ENCODE data around the gene PLPP4. TPM values are rescaled to one million over a fixed set of nuclear protein-coding genes. Genes with fewer than 3 reads are reported as not detected.

The PLPP4 gene
- total RNA-seq, 1 donor from 2014 or later: 5.3 TPM

GRCh38 chr10:120457431-120458172 is 575 bp downstream of the PLPP4 start:
- H3K36me3 ChIP-seq (ENCODE audit: control insufficient read depth, insufficient read depth, low read length): no peaks in the 10 kb centered on the region
- H3K4me3 ChIP-seq (ENCODE audit: low read depth, low read length): peak overlapping the region; percentile 76
- H3K27me3 ChIP-seq (ENCODE audit: control insufficient read depth, insufficient read depth, low read length): no peaks in the 10 kb centered on the region
- TF ChIP-seq, protein P1, sequence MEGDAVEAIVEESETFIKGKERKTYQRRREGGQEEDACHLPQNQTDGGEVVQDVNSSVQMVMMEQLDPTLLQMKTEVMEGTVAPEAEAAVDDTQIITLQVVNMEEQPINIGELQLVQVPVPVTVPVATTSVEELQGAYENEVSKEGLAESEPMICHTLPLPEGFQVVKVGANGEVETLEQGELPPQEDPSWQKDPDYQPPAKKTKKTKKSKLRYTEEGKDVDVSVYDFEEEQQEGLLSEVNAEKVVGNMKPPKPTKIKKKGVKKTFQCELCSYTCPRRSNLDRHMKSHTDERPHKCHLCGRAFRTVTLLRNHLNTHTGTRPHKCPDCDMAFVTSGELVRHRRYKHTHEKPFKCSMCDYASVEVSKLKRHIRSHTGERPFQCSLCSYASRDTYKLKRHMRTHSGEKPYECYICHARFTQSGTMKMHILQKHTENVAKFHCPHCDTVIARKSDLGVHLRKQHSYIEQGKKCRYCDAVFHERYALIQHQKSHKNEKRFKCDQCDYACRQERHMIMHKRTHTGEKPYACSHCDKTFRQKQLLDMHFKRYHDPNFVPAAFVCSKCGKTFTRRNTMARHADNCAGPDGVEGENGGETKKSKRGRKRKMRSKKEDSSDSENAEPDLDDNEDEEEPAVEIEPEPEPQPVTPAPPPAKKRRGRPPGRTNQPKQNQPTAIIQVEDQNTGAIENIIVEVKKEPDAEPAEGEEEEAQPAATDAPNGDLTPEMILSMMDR (IDR thresholded peaks at IDR 0.05; ENCODE audit: insufficient read depth, low read length, poor library complexity, severe bottlenecking): no peak
- DNase-seq (ENCODE audit: low read depth): no peak

DNA sequence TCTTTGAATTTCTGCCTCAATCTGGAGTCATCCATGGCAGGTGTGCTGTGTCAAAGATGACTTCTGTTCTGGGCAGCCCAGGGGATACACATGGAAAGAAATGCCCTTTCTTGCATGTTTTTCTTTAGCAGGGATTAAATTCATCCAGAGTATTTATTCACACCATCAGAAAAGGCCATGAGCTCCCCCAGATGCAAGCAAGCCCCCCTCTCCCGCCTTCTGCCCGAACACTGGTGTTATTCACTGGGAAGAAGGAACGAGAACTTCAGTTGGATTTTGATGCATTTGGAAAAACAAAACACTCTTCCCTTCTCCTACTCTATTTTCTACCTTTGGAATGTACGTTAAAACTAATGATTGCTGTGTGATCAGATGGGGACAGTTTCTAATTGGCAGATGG is 1.4 kb downstream of the PLPP4 start:
- no peaks in the 10 kb centered on the region for H3K36me3 ChIP-seq (ENCODE audit: control insufficient read depth, insufficient read depth, low read length)
- H3K27me3 ChIP-seq (ENCODE audit: control insufficient read depth, insufficient read depth, low read length): no peaks in the 10 kb centered on the region
- no peak for DNase-seq (ENCODE audit: low read depth)
- TF ChIP-seq, protein P1 (IDR thresholded peaks at IDR 0.05; ENCODE audit: insufficient read depth, low read length, poor library complexity, severe bottlenecking): no peak
- H3K4me3 ChIP-seq (ENCODE audit: low read depth, low read length): peak overlapping the region; percentile 76

DNA sequence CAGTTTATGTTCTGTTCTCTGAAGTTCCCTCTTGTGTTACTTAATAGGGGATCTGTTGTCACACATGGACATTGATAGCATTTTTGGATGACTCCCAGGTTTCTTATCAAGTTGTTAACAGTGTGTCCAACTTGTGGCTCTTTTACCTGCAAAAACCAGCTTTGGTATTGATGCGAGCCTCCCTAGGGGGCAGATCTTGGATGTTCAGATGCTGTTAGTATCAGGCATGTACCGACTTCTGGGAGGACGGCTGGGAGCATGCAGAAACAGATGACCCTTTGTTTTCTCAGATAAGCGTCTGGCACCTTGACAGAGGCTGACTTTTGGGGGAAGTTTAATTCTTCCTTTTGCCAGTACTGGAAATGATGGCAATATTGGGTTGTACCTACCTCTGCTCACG is 2.2 kb downstream of the PLPP4 start:
- no peaks in the 10 kb centered on the region for H3K27me3 ChIP-seq (ENCODE audit: control insufficient read depth, insufficient read depth, low read length)
- no peak for DNase-seq (ENCODE audit: low read depth)
- TF ChIP-seq, protein P1 (IDR thresholded peaks at IDR 0.05; ENCODE audit: insufficient read depth, low read length, poor library complexity, severe bottlenecking): no peak
- no peaks in the 10 kb centered on the region for H3K36me3 ChIP-seq (ENCODE audit: control insufficient read depth, insufficient read depth, low read length)
- H3K4me3 ChIP-seq (ENCODE audit: low read depth, low read length): no peak overlapping the region

DNA sequence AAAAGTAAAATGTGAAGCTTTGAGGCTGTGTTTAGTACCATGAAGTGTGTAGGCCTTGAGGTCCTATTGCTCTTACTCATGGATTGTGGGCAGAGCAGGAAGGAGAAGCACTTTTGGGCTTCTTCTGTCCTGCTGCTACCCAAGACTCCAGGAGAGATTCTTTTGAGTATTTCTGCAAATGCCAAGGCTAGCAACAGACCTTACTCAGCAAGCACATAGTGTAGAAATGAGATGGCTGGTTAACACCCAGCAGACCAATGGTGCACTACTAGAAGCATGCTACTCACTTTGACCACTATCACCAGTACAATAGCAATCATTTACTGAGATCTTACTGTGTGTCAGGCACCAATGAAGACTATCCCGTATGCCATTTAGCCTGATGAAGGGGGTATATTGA is 3.2 kb downstream of the PLPP4 start:
- TF ChIP-seq, protein P1 (IDR thresholded peaks at IDR 0.05; ENCODE audit: insufficient read depth, low read length, poor library complexity, severe bottlenecking): no peak
- Histone ChIP-seq H3K4me3 (ENCODE audit: low read depth, low read length) (no peak overlapping the region), H3K27me3 (ENCODE audit: control insufficient read depth, insufficient read depth, low read length) (no peaks in the 10 kb centered on the region), H3K36me3 (ENCODE audit: control insufficient read depth, insufficient read depth, low read length) (no peaks in the 10 kb centered on the region)
- DNase-seq (ENCODE audit: low read depth): no peak

GRCh38 chr10:120460776-120461175 is 3.7 kb downstream of the PLPP4 start:
- Histone ChIP-seq H3K27me3 (ENCODE audit: control insufficient read depth, insufficient read depth, low read length) (no peaks in the 10 kb centered on the region), H3K36me3 (ENCODE audit: control insufficient read depth, insufficient read depth, low read length) (no peaks in the 10 kb centered on the region)
- peak; percentile 91 for DNase-seq (ENCODE audit: low read depth)

More at GRCh38 chr10:120460776-120461175, 3.7 kb downstream of the PLPP4 start:
- H3K4me3 ChIP-seq (ENCODE audit: low read depth, low read length): no peak overlapping the region
- TF ChIP-seq, protein P1 (IDR thresholded peaks at IDR 0.05; ENCODE audit: insufficient read depth, low read length, poor library complexity, severe bottlenecking): no peak

Measured in kidney epithelial cell (primary cell).